HG03439 (cell line): ENCODE results near the gene TYSND1.
"Not testable (repeated sequence)": the region's sequence is repeated elsewhere in the genome, so short reads cannot be mapped to it uniquely, and the experiment has no call there.

ENCODE experiments used
- ATAC-seq: cut with Tn5 transposase; IDR thresholded peaks from one replicate; pipeline ENCODE4 v1.9.1; 2021; ENCODE audit warnings: mild to moderate bottlenecking, moderate library complexity; ENCODE audit not compliant: unreplicated experiment

Gene TYSND1

DNA sequence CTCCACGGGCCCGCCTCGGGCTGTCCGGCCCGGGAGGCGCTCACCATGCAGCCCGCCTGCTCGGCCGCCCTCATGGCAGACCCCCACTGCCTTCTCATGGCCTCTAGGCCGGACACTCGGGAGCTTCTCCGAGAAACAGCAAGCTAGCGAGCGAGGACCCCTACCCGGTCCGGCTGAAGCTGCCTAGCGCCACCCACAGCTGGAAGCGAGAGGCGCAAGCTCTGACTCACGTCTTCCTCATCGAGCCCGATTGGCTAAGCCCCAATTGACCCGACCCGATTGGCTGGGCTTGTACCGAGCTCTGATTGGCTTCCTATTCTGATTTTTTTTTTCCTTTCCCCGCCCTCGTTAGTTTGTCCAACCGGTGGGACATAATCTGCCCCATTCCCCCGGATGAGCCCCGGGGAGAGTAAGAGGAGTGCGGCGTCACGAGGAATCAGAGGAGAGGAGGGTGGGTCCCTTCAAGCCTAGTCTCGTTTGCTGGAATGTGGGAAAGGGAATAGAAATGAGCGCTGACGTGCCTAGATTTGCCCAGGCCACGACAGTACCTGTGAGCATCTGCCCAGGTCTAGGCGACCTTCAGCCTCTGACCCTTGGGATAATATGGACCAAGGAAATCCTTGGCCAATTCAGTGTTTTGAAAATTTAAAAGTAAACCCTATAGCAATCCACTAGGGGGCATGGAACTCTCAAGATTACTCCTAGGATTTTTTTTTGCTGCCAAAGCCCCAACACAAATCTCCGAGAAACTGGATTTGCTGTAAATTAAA lies at the start of gene TYSND1:
Gene TYSND1, minus strand, starts transcription at position 212 of the 770 bp plus-strand sequence. Its CDS starts 114 bp downstream, at position 98.
- peak; percentile 91 for ATAC-seq

DNA sequence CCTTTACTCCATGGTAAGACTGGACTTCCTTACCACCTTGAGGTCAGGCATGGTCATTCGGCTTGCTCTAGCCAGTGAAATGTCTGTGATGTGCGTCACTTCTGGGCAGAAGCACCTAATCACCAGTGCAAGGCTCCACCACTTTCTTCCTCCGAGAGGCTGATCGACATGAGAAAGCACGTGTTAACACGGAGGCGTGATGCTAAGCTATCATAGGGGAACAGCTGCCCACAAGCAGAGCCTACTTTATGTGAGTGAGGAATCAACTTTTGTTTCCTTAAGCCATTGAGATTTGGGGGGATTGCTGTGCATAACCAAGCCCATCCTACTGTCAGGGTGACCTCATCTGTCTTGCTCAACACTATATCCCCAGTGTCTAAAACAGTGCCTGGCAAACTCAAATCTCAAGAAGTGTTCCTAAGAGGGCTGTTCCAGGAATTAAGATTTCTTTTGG lies 46.9 kb upstream of the TYSND1 start:
- ATAC-seq: no peak

DNA sequence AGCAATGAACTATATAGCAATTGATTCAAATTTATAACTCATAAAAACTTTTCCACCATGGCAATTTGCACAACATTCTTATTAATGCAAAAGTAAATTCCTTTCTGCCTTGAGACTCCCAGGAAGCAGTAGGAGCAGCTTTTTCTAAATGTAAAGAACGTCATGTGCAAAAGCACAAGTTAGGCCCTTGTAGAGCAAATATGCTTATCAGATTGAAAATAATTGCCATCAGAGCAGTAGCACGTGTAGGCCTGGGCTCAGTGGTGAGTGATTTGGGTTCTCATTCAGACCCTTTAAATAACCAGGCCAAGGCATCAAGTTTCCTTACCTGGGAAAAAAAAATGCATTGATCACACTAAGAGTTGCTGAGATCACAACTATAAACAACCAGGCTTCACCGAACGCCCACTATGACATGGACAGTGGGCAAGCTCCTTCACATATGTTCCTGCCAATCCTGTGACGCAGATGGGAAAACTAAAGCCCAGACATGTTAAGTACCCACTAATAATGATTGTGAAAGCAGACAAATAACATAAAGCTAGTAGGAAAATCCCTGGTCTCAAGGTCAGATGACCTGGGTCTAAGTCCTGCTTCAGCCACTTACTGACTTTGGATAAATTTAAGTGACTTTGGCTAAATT lies 45.9 kb upstream of the TYSND1 start:
- no peak for ATAC-seq

GRCh38 chr10:70191972-70192305 lies 45.4 kb upstream of the TYSND1 start:
- no peak for ATAC-seq

DNA sequence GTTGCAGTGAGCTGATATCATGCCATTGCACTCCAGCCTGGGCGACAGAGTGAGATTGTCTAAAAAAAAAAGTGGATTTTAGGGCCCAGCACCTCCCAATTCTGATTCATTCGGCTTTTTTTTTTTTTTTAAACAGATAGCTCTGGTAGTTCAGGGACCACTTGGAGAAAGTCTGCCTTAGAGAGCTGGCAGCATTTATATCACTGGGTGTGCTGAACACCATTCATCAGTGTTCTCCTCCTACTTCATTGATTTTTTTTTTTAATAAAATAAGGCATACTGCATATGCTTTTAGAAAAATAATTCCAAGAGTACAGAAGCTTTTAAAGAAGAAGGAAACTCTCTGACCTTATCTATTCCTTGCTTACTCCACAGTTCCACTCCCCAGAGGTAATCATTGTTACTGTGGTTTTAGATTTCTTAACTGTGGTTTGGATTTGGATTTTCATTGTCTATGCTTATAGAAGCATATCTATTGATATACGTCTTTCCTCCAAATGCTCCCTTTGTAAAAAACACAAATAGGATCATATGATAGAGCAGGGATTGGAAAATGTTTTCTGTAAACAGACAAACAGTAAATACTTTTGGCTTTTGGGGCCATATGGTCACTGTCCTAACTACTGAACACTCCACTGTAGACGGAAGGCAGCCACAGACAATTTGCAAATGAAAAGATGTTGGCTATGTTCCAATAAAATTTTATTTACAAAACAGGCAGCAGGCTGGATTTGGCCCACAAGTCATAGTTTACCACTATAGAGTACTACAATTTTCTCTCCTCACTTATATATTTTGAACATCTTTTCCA lies 44.9 kb upstream of the TYSND1 start:
- ATAC-seq: no peak

DNA sequence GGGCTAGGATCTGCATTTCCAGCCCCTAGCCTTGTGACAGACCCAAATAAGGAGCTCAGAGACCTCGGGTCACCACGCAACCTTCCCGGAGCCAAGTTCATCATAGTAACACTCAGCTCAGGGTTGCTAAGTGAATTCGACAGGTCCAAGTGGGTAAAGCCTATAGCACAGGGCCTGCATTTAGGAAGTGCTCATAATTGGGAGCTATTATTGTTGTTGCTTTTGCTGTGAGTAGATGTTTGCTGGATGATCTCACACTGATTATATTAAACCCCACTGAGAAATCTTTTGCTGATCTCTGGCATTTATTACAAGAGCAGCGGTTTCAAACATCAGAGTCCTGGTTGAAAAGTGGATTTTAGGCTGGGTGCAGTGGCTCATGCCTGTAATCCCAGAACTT lies 44.1 kb upstream of the TYSND1 start:
- ATAC-seq: no peak

- no peak for ATAC-seq
Measured at GRCh38 chr10:70190102-70190501, 43.6 kb upstream of the TYSND1 start.

DNA sequence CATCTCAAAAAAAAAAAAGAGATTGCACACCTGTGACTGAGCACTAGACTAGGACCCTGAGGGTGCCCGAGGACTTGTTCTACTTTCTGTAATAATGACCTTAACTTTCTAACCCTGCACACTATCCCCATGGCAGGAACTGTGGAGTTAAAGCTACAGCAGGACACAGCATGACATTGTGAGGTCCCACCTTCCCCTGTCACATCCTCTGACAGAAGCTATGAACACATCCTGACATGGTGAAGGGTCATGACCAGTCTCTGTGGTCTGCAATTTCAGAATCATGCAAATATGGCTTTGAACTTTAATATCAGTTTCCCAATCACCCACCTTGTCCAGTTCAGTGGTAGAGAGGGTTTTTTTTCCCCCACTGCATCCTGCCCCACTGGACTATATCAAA lies 42.3 kb upstream of the TYSND1 start:
- no peak for ATAC-seq

GRCh38 chr10:70186571-70186970 lies 40.1 kb upstream of the TYSND1 start:
- ATAC-seq: no peak

DNA sequence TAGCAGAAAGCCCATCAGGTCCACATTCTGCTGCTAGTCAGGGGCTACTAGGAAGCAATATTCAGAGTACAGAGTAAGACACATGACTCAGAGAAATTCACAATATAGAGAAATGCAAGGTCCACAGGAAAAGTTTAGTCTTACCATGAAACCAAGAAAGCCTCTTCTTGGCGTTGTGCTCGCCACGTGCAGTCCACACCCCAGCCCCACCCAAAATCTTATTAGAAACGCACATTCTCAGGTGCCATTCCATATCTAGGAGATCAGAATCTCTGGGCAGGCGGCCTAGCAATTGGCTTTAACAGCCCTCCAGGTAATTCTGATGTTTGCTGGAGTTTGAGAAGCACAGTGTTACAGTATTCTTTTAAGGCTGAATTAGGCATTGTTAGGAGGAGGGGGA lies 39.6 kb upstream of the TYSND1 start:
- ATAC-seq: no peak

- no peak for ATAC-seq
Measured at GRCh38 chr10:70183304-70183703, 36.8 kb upstream of the TYSND1 start.

GRCh38 chr10:70179209-70179608 lies 32.7 kb upstream of the TYSND1 start:
- not testable (repeated sequence) for ATAC-seq

DNA sequence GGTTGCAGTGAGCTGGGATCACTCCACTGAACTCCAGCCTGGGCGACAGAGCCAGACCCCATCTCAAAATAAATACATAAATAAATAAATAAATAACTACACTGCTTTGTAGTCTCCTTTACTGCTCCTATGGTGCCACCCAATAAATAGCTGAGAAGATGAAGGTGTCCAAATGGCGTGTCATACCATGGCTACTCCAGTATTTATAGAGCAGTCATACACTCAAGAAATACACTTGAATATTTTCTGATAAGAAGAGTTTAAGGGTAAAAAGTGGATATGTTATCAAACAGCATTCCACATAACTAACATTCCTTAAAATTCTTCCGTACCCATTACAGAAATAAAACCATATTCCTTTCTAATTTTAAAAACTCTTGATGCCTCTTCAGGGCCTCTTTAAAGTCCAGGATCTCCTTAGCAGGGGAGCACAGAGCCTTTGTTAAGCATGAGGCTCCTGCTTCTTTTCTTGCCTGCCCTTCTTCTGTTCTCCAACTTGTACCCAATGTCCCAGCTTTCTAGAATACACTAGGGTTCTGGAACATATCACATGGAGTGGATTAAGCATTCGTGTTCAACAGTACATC lies 31.7 kb upstream of the TYSND1 start:
- ATAC-seq: no peak

DNA sequence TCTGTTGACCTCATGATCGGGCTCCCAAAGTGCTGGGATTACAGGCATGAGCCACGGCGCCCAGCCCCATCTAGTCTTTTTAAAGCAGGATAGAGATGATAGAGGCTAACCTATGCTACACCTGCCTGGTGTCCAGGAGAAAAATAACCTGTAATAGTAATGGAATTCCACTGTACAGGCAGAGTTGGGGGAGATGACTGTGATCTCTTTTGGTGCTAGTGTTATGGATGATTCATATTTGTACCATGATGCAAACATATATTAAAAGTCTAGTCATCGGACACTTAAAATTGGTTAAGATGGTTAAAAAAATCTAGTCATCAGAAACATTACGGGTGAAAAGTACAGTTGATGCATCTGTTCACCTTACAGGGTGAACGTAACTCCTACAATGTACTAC lies 29.9 kb upstream of the TYSND1 start:
- ATAC-seq: no peak

- no peak for ATAC-seq
Measured at GRCh38 chr10:70175516-70175915, 29.0 kb upstream of the TYSND1 start.

DNA sequence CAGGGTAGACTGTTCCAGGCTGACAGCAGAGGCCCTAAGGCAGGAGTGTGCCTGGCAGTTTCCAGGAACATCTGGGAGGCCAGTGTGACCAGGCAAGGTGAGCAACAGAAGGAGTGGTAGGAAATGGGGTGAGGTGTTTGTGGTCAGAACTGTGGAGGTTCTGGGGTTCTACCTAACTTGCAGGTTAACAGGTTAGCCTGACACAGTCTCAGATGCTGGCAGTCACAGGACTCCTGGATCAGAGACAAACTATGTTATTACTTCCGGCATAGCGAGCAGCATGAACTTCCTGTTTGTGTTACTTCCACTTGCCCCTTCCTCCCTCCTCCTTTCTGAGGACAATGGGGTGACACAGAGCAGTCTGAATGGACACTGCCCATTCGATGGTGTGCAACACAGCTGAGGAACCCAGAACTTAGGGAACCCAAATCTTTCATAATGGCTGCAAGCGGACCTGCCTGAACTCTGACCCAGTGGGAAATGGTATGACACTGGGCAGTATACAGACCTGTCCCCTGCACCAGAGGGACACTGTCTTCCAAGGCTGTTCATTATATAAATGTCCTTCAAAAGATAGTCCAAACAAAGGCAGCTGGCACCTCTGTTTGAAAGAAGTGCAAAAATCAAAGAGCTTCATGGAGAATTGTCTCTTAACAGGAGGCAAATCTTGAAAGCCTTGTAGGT lies 27.7 kb upstream of the TYSND1 start:
- ATAC-seq: no peak

- peak; percentile 19 for ATAC-seq
Measured at GRCh38 chr10:70169649-70170364, 23.3 kb upstream of the TYSND1 start.

DNA sequence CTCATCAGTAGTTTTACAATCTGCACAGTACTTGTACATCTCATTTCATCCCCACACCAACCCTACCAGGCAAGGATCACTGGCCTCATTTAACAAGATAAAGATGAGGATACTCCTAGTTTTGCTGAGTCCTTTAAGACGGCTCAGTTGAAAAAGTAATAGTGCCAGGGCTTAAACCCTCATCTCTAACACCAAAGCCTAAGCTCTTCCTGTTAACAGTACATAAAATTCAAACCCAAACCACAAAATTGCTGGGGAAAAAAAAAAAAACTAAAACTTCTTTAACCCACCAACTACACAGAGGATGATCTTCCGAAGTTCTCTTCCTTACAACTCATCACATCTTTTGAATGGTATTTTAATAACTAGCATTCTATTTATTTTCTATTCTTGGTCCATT lies 22.5 kb upstream of the TYSND1 start:
- no peak for ATAC-seq

DNA sequence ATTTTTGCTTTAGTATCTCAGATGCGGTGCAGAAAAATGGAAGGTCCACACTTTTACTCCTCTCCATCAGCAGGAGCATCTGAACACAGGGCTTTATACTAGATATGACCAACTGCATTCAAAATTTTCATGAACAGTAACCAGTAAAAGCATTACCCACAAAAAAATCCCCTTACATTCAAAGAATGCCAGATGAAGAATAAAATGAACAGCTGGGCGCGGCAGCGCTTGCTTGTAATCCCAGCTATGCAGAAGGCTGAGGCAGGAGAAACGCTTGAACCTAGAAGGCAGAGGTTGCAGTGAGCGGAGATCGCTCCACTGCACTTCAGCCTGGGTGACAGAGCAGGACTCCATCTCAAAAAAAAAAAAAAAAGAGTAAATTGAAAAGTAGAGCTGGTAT lies 20.7 kb upstream of the TYSND1 start:
- ATAC-seq: no peak

DNA sequence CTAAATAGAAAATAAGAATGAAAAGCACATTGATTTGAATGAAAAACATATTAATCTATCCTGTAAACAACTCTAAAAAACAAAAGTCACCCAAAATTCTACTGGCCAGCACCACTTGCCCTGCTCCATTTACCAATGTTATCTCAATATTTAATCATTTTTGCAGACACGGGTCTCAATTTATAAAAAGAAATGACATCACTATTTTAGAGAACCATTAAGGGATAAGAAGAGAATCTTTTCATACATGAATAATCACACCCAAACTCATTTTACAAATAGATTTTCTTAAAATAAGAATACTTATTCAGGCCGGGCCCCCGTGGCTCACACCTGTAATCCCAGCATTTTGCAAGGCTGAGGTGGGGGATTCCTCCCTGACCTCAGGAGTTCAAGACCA lies 19.9 kb upstream of the TYSND1 start:
- ATAC-seq: no peak
